GM21576 (cell line): ENCODE results near the gene ZDHHC7.
"Not testable (repeated sequence)": the region's sequence is repeated elsewhere in the genome, so short reads cannot be mapped to it uniquely, and the experiment has no call there.

Experiments
- ATAC-seq: cut with Tn5 transposase; IDR thresholded peaks from one replicate; pipeline ENCODE4 v1.9.1; 2021; ENCODE audit warnings: mild to moderate bottlenecking, moderate library complexity; ENCODE audit not compliant: unreplicated experiment

ZDHHC7 gene

GRCh38 chr16:84947022-84947421 is 64.3 kb downstream of the ZDHHC7 start:
- no peak for ATAC-seq

GRCh38 chr16:84943620-84944019 is 67.7 kb downstream of the ZDHHC7 start:
- ATAC-seq: no peak

GRCh38 chr16:84942786-84943185 is 68.5 kb downstream of the ZDHHC7 start:
- no peak for ATAC-seq

- no peak for ATAC-seq
Measured at GRCh38 chr16:84941921-84942320, 69.4 kb downstream of the ZDHHC7 start.

- ATAC-seq: no peak
Measured at GRCh38 chr16:84940670-84941551, 70.4 kb downstream of the ZDHHC7 start.

GRCh38 chr16:84938616-84939015 is 72.7 kb downstream of the ZDHHC7 start:
- ATAC-seq: not testable (repeated sequence)

- ATAC-seq: no peak
Measured at GRCh38 chr16:84937196-84938005, 73.9 kb downstream of the ZDHHC7 start.

GRCh38 chr16:84933774-84934631 is 77.3 kb downstream of the ZDHHC7 start:
- no peak for ATAC-seq

- ATAC-seq: no peak
Measured at GRCh38 chr16:84932681-84933080, 78.7 kb downstream of the ZDHHC7 start.

GRCh38 chr16:84931506-84931905 is 79.8 kb downstream of the ZDHHC7 start:
- no peak for ATAC-seq

- ATAC-seq: no peak
Measured at GRCh38 chr16:84931107-84931494, 80.2 kb downstream of the ZDHHC7 start.

GRCh38 chr16:84930298-84931106 is 80.8 kb downstream of the ZDHHC7 start:
- no peak for ATAC-seq

- ATAC-seq: no peak
Measured at GRCh38 chr16:84929421-84930297, 81.7 kb downstream of the ZDHHC7 start.

- ATAC-seq: no peak
Measured at GRCh38 chr16:84928679-84929420, 82.5 kb downstream of the ZDHHC7 start.

- ATAC-seq: no peak
Measured at GRCh38 chr16:84927621-84928591, 83.4 kb downstream of the ZDHHC7 start.

GRCh38 chr16:84926462-84926861 is 84.9 kb downstream of the ZDHHC7 start:
- no peak for ATAC-seq

GRCh38 chr16:84925773-84926372 is 85.5 kb downstream of the ZDHHC7 start:
- ATAC-seq: no peak
